ENCODE measurements around the gene MLH1. TPM values are rescaled to one million over a fixed set of nuclear protein-coding genes. Genes with fewer than 3 reads are reported as not detected.
"Not testable (repeated sequence)": the region's sequence is repeated elsewhere in the genome, so short reads cannot be mapped to it uniquely, and the experiment has no call there.

The MLH1 gene
- total and polyA plus RNA-seq, 7 donors: 9.0 to 60.3 (median 27.2) TPM

DNA sequence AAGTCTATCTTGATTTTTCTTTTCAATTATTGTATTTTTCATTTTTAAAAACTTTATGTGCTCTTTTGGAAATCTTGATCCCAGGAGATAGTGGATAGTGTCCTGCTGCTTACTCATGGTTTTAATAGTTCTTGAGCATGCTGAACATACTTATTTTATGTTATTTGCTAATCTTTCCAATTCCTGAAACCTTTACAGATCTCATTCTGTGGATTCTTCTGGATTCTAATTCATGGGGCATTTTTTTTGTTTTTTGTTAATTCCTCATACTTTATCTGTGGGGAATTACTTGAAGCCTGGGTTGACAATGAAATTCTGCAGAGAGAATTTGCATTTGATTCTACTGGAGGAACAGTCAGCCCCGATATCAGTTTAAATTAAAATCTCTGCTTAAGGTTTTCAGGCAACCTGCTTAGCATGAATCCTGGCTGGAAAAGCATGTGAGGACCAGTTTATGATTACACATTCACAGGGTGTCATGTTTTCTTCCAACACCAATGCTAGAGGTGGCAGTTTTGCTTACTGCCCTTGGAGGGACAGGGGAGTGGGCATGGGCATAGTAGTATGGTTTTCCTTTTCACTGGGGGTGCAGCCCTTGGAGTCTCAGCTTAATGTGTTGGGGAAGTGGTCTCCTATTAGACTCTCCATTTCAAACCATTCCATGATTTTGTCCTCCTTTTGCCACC, 46.0 kb downstream of the MLH1 start:
- WGBS, 2 donors: 95 to 96% methylated on average over 1 of the region's 1 CpG
- H3K27ac ChIP-seq: no peak overlapping the region

DNA sequence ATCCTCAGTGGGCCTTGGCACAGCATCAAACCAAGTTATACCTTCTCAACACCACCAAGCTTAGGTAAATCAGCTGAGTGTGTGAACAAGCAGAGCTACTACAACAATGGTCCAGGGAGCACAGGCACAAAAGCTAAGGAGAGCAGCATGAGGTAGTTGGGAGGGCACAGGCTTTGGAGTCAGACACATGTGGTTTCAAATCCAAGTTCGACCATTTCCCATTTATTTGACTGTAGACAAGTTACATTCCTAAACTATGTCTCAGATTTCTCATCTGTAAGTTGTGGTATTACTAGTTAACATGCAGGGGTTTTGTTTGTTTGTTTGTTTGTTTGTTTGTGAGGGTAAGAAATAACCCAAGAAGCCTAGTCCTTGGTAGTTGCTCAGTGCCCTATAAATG, 46.9 kb downstream of the MLH1 start:
- no peak overlapping the region for H3K27ac ChIP-seq
- no peak for DNase-seq
- 95% methylated on average over 1 of the region's 1 CpG for WGBS, 2 donors

More for the DNA sequence above, 46.0 kb downstream of the MLH1 start:
- peaks cover 0 to 6% (median 0%) of the 10 kb centered on the region in 4 donors for H3K9me3 ChIP-seq
- TF ChIP-seq POLR2A (IDR thresholded peaks at IDR 0.05) (no peak), POLR2AphosphoS5 (IDR thresholded peaks at IDR 0.05) (no peak), EP300 (IDR thresholded peaks at IDR 0.05) (no peak)
- TF ChIP-seq, protein P1, sequence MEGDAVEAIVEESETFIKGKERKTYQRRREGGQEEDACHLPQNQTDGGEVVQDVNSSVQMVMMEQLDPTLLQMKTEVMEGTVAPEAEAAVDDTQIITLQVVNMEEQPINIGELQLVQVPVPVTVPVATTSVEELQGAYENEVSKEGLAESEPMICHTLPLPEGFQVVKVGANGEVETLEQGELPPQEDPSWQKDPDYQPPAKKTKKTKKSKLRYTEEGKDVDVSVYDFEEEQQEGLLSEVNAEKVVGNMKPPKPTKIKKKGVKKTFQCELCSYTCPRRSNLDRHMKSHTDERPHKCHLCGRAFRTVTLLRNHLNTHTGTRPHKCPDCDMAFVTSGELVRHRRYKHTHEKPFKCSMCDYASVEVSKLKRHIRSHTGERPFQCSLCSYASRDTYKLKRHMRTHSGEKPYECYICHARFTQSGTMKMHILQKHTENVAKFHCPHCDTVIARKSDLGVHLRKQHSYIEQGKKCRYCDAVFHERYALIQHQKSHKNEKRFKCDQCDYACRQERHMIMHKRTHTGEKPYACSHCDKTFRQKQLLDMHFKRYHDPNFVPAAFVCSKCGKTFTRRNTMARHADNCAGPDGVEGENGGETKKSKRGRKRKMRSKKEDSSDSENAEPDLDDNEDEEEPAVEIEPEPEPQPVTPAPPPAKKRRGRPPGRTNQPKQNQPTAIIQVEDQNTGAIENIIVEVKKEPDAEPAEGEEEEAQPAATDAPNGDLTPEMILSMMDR (IDR thresholded peaks at IDR 0.05): no peak
- no peaks in the 10 kb centered on the region for H3K27me3 ChIP-seq
- peaks cover 0 to 24% (median 21%) of the 10 kb centered on the region in 4 donors for H3K4me1 ChIP-seq
- intact Hi-C loops (cut with DNase I): no loop called here
- no peak overlapping the region for H3K4me3 ChIP-seq
- H3K36me3 ChIP-seq: peaks cover 0 to 62% (median 25%) of the 10 kb centered on the region in 4 donors
- DNase-seq: no peak

DNA sequence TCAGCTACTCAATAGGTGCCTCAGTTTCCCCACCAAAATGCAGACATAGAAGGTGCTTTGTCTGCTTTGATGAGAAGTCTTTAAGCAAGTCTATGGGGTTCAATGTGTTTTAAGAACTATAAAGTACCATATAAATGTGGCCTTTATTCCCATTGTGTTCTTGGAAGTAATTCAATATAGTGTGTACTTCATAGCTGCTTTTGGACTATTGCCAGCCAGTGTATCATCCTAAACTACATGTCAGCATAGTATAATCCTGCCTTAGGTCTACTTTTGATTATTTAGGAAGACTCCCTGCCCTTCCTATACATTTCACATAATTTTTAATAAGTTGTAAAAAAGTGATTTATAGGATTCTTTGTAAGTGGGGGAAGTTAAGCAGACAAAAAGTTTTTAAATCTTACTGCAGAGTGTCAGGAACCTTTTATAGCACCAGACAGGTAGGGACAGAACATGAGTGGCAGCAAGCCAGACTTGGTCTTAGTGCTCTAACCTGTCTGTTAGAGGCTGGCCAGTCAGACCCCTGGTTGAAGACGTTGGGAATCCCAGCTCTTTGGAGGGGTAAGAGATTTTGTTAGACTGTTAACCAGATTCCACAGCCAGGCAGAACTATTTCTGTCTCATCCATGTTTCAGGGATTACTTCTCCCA, 48.4 kb downstream of the MLH1 start:
- Histone ChIP-seq H3K36me3 (peaks cover 0 to 51% (median 15%) of the 10 kb centered on the region in 4 donors), H3K4me3 (no peak overlapping the region), H3K27me3 (no peaks in the 10 kb centered on the region), H3K4me1 (peaks cover 0 to 24% (median 21%) of the 10 kb centered on the region in 4 donors), H3K9me3 (no peaks in the 10 kb centered on the region), H3K27ac (peak overlapping the region in 1 of 4 donors; percentile 32)
- intact Hi-C loops (cut with DNase I): no loop called here
- no peak for DNase-seq
- 44 to 75% methylated on average over 1 of the region's 1 CpG for WGBS, 2 donors
- TF ChIP-seq POLR2AphosphoS5 (IDR thresholded peaks at IDR 0.05) (no peak), EP300 (IDR thresholded peaks at IDR 0.05) (no peak), POLR2A (IDR thresholded peaks at IDR 0.05) (no peak)
- TF ChIP-seq, protein P1 (IDR thresholded peaks at IDR 0.05): no peak

More for the DNA sequence above, 46.9 kb downstream of the MLH1 start:
- intact Hi-C loops (cut with DNase I): no loop called here
- TF ChIP-seq, protein P1 (IDR thresholded peaks at IDR 0.05): no peak
- TF ChIP-seq POLR2A (IDR thresholded peaks at IDR 0.05) (no peak), EP300 (IDR thresholded peaks at IDR 0.05) (no peak), POLR2AphosphoS5 (IDR thresholded peaks at IDR 0.05) (no peak)
- Histone ChIP-seq H3K9me3 (peaks cover 0 to 6% (median 0%) of the 10 kb centered on the region in 4 donors), H3K27me3 (no peaks in the 10 kb centered on the region), H3K36me3 (peaks cover 0 to 64% (median 25%) of the 10 kb centered on the region in 4 donors), H3K4me1 (peaks cover 0 to 24% (median 21%) of the 10 kb centered on the region in 4 donors), H3K4me3 (no peak overlapping the region)

DNA sequence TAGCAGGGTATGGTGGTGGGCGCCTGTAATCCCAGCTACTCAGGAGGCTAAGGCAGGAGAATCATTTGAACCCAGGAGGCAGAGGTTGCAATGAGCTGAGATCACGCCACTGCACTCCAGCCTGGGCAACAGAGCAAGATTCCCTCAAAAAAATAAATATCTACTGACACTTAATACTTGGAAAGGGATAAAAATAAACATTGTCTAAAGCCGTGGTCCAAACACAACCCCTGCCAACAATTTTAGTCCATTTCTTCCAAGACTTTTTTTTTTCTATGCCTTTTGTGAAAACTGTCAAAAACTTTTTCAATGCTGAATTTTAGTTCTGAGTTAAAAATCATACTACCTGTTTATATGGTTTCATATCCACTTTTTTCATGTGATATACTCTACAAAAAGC, 49.4 kb downstream of the MLH1 start:
- H3K4me3 ChIP-seq; H3K27me3 ChIP-seq; DNase-seq; intact Hi-C loops (cut with DNase I); H3K9me3 ChIP-seq: not testable (repeated sequence)
- Histone ChIP-seq H3K36me3 (peaks cover 8 to 51% (median 16%) of the 10 kb centered on the region in 4 donors), H3K27ac (peak overlapping the region in 1 of 4 donors; percentile 4), H3K4me1 (peaks cover 0 to 24% (median 21%) of the 10 kb centered on the region in 4 donors)
- 80 to 90% methylated on average over 3 of the region's 3 CpGs for WGBS, 2 donors

DNA sequence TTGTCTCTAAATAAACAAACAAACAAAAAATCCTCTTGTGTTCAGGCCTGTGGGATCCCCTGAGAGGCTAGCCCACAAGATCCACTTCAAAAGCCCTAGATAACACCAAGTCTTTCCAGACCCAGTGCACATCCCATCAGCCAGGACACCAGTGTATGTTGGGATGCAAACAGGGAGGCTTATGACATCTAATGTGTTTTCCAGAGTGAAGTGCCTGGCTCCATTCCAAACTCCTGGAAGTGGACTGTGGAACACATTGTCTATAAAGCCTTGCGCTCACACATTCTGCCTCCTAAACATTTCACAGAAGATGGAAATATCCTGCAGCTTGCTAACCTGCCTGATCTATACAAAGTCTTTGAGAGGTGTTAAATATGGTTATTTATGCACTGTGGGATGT, 57.0 kb downstream of the MLH1 start:
- no peak for DNase-seq
- peaks cover 8 to 74% (median 28%) of the 10 kb centered on the region in 4 donors for H3K36me3 ChIP-seq
- H3K9me3 ChIP-seq: no peaks in the 10 kb centered on the region
- peaks cover 0 to 31% (median 18%) of the 10 kb centered on the region in 4 donors for H3K4me1 ChIP-seq
- no peak overlapping the region for H3K27ac ChIP-seq
- no peak overlapping the region for H3K4me3 ChIP-seq
- intact Hi-C loops (cut with DNase I): no loop called here
- H3K27me3 ChIP-seq: no peaks in the 10 kb centered on the region
- 93 to 96% methylated on average over 1 of the region's 1 CpG for WGBS, 2 donors
- TF ChIP-seq, protein P1 (IDR thresholded peaks at IDR 0.05): no peak
- TF ChIP-seq POLR2A (IDR thresholded peaks at IDR 0.05) (no peak), POLR2AphosphoS5 (IDR thresholded peaks at IDR 0.05) (no peak), EP300 (IDR thresholded peaks at IDR 0.05) (no peak)

Data from sigmoid colon (tissue), 7 donors.